Stimulated activated CD8-positive, alpha-beta memory T cell treated with anti-CD3 and anti-CD28 coated beads, Interleukin-2, amount 100 ng/mL, for 1 hour (primary cell): ENCODE data around the gene G0S2.

ENCODE experiments used
- DNase-seq, 2 donors: peaks; one replicate each; pipeline ENCODE4 v3.0.0-alpha.2; 2020; ENCODE audit warnings: low read depth in 2 of 2

Gene G0S2

GRCh38 chr1:209648346-209648745 is 26.9 kb upstream of the G0S2 start:
- DNase-seq = no peak

- no peak for DNase-seq
Measured at GRCh38 chr1:209648931-209649776, 26.1 kb upstream of the G0S2 start.

- DNase-seq = no peak
Measured at GRCh38 chr1:209650454-209650853, 24.8 kb upstream of the G0S2 start.

GRCh38 chr1:209651138-209651587 is 24.0 kb upstream of the G0S2 start:
- peak; percentile 14 to 16 for DNase-seq

GRCh38 chr1:209652121-209652735 is 23.0 kb upstream of the G0S2 start, which contains the start of gene LAMB3:
LAMB3 (minus strand) TSS chr1:209652425; CDS start chr1:209650944, 1,481 bp downstream.
- no peak for DNase-seq

GRCh38 chr1:209652873-209653401 is 22.3 kb upstream of the G0S2 start:
- DNase-seq = peak in 1 of 2 donors; percentile 2

GRCh38 chr1:209653915-209654351 is 21.3 kb upstream of the G0S2 start:
- no peak for DNase-seq

GRCh38 chr1:209655411-209656231 is 19.6 kb upstream of the G0S2 start:
- no peak for DNase-seq

GRCh38 chr1:209657140-209657879 is 17.9 kb upstream of the G0S2 start:
- no peak for DNase-seq

GRCh38 chr1:209657918-209658317 is 17.3 kb upstream of the G0S2 start:
- DNase-seq = no peak

GRCh38 chr1:209659909-209660308 is 15.3 kb upstream of the G0S2 start:
- DNase-seq = no peak

- DNase-seq = no peak
Measured at GRCh38 chr1:209661071-209661470, 14.1 kb upstream of the G0S2 start.

- no peak for DNase-seq
Measured at GRCh38 chr1:209662879-209663327, 12.3 kb upstream of the G0S2 start.

GRCh38 chr1:209667103-209667502 is 8.1 kb upstream of the G0S2 start:
- DNase-seq = no peak

GRCh38 chr1:209667708-209668107 is 7.5 kb upstream of the G0S2 start:
- DNase-seq = no peak

- DNase-seq = no peak
Measured at GRCh38 chr1:209670441-209671082, 4.7 kb upstream of the G0S2 start.

- no peak for DNase-seq
Measured at GRCh38 chr1:209672705-209673630, 2.2 kb upstream of the G0S2 start.

- DNase-seq = no peak
Measured at GRCh38 chr1:209673631-209674417, 1.4 kb upstream of the G0S2 start.
